Skeletal muscle cell (primary cell): Measurements from ENCODE around the gene ZNF318.
"Not testable (repeated sequence)": the region's sequence is repeated elsewhere in the genome, so short reads cannot be mapped to it uniquely, and the experiment has no call there.

Experiments used
- DNase-seq: peaks from one replicate; pipeline ENCODE4 v3.0.0-alpha.2; 2010; ENCODE audit warnings: low read depth
- H3K4me3 ChIP-seq: 2 replicates; pipeline ENCODE4 v1.5.1; 2011; ENCODE audit warnings: low read depth, mild to moderate bottlenecking, control low read depth, low read length, moderate library complexity

Gene ZNF318

DNA sequence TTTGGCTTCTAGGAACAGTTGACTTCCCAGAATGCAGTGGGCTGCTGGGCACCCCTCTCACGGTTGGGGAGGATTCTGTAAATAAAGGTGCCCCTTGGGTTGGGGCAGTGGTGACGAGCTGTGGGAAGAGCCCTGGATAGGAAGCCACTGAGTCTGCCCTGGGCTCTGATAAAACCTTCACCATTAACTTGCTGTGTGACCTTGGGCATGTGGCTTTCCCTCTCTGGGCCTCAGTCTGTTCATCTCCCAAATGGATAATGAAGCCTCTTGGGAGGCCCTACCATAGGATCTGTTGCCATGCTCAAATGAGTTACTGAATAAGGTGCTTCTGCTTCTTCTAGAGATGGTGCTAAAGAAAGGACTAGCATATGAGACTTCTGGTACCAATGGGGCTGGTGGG lies 64.6 kb downstream of the ZNF318 start:
- DNase-seq, result no peak
- H3K4me3 ChIP-seq, result no peak overlapping the region

- no peak overlapping the region for H3K4me3 ChIP-seq
- no peak for DNase-seq
These were observed 65.1 kb downstream of the ZNF318 start for GRCh38 chr6:43304361-43304760.

GRCh38 chr6:43303751-43304331 lies 65.6 kb downstream of the ZNF318 start:
- no peak overlapping the region for H3K4me3 ChIP-seq
- no peak for DNase-seq

- not testable (repeated sequence) for DNase-seq
These were observed 66.4 kb downstream of the ZNF318 start for GRCh38 chr6:43303006-43303405.

DNA sequence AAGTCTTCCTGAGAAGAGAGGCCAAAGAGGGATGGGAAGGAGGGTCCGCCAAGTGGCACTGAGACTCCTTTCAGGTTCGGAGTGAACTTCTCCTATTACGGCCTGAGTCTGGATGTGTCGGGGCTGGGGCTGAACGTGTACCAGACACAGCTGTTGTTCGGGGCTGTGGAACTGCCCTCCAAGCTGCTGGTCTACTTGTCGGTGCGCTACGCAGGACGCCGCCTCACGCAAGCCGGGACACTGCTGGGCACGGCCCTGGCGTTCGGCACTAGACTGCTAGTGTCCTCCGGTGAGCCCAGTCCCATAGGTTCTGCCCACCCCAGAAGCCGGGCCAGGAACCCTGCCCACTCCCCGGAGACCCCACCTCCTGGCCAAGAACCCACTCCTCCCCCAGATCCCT lies 67.3 kb downstream of the ZNF318 start:
- no peak for DNase-seq
- no peak overlapping the region for H3K4me3 ChIP-seq

More at GRCh38 chr6:43303006-43303405, 66.4 kb downstream of the ZNF318 start:
- H3K4me3 ChIP-seq, result not testable (repeated sequence)

GRCh38 chr6:43301081-43301870 lies 68.2 kb downstream of the ZNF318 start:
- DNase-seq, result no peak
- H3K4me3 ChIP-seq, result no peak overlapping the region

DNA sequence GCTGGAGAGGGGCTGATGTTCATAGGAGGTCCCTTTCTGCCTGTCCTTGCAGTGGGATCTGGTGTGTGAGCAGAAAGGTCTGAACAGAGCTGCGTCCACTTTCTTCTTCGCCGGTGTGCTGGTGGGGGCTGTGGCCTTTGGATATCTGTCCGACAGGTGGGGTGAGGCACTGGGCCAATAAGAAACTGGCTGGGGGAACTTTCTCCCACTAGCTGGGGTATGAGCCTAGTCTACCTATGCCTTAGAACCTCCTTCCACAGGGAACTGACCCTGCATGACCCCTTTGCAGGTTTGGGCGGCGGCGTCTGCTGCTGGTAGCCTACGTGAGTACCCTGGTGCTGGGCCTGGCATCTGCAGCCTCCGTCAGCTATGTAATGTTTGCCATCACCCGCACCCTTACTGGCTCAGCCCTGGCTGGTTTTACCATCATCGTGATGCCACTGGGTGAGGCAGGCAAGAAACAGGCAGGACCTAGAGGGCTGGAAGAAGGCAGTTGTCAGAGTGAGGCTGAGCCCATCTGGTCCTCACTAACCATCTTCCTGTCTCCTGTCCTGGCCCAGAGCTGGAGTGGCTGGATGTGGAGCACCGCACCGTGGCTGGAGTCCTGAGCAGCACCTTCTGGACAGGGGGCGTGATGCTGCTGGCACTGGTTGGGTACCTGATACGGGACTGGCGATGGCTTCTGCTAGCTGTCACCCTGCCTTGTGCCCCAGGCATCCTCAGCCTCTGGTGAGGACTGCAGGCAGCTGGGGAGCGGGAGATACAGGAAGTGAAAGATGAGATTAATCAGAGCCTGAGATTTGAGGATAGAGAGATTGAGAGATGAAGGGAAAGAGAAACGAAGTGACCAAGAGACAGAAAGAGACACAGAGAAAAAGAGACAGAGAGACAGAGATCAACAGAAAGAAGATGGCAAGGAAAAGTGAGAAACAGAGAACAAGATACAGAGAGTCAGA lies 69.8 kb downstream of the ZNF318 start:
- no peak for DNase-seq
- no peak overlapping the region for H3K4me3 ChIP-seq

- H3K4me3 ChIP-seq, result no peak overlapping the region
- DNase-seq, result no peak
These were observed 70.7 kb downstream of the ZNF318 start for GRCh38 chr6:43298565-43299337.

GRCh38 chr6:43297644-43298564 lies 71.5 kb downstream of the ZNF318 start, which contains the start of gene SLC22A7:
SLC22A7 (plus strand) TSS chr6:43298260; CDS start chr6:43298359, 99 bp downstream.
- no peak for DNase-seq
- H3K4me3 ChIP-seq, result no peak within 1 kb of the TSS

DNA sequence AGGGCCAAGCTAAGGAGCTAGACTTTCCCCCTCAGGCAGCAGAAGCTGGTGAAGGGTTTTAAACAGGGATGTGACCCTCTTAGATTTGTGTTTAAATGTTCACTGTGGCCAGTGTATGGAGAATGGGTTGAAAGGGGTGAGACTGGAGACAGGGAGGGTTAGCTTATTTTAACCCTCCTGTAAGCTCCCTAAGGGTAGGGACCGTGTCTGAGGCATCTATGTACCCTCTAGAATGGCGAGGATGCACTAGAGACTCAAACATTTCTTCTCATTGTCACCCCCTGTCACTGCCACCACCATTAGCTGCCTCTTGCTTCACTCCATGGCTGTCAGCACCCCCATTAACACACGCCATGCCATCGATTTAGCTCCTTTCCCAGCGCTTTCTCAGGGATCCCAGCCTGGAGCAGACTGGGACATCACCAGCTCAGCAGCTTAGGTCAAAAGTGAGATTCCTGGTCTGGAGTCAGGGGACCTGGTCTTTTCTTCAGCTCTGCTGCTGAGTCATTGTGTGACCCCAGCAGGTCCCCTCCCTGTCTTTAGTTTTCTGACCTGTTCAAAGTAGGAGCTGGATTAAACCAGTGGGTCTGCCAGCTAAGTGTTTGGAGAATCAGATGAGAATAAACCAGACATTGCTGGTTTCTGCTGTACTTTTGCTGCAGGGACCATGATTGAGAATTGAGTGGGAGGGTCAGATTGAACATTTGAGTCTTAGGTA lies 72.5 kb downstream of the ZNF318 start:
- no peak overlapping the region for H3K4me3 ChIP-seq
- DNase-seq, result no peak

DNA sequence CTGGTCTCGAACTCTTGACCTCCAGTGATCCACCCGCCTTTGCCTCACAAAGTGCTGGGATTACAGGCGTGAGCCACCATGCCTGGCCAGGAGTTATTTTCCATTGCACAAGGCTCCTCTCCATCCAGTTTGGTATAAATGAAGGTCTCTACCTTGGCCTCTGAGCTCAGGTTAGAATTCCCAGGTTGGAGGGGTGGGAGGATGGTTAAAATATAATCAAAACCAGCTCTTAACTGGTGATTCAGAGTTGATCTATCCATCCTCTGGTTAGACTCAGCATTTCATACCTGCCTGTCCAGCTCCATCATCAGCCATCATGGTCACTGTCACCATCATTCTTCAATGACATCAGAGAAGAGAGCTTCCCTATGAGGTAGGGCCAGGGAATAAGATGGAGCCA lies 74.0 kb downstream of the ZNF318 start:
- H3K4me3 ChIP-seq, result no peak overlapping the region
- no peak for DNase-seq

GRCh38 chr6:43294536-43294935 lies 74.9 kb downstream of the ZNF318 start:
- DNase-seq, result no peak
- H3K4me3 ChIP-seq, result no peak overlapping the region

DNA sequence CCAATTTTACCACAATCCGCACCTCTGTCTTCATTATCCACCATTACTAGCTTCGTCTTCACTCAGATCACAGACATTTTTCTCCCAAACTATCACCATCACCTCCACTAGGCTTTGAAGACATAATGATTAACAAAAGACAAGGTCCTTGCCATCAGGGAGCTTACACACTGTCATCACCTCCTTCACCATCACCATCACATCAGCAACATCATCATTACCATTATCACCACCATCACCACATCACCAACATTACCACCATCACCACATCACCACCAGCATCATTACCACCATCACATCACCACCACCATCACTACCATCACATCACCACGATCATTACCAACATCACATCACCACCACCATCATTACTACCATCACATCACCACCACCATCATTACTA lies 75.7 kb downstream of the ZNF318 start:
- no peak for DNase-seq
- H3K4me3 ChIP-seq, result no peak overlapping the region

DNA sequence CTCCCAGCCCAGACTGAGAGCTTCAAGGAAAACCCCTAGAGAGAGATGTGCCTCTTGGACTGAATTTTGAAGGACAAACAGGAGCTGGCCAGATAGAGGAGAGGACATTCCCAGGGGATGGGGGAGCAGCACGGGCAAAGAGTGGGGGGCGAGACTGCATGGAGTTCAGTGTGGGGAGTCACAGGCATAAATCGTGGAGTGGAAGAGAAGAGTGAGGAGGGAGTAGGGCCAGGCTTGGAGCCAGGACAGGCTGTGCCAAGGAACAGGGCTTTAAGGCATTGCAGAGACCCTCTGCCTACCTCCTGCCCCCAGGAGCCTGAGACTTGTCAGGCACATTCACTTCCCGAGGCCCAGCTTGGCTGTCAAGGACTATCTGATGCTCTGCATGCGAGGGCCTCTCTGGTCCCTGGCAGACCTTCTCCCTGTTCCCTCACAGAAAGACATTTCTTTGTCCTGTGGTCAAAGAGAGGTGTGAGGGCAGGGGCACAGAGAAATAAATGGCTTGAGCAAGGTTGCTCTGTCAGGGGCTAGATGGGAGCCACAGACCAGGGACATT lies 76.6 kb downstream of the ZNF318 start:
- no peak for DNase-seq
- no peak overlapping the region for H3K4me3 ChIP-seq

GRCh38 chr6:43292341-43292740 lies 77.1 kb downstream of the ZNF318 start:
- DNase-seq, result no peak
- no peak overlapping the region for H3K4me3 ChIP-seq

- no peak for DNase-seq
These were observed 77.7 kb downstream of the ZNF318 start for GRCh38 chr6:43291708-43292107.

GRCh38 chr6:43290905-43291355 lies 78.5 kb downstream of the ZNF318 start:
- no peak overlapping the region for H3K4me3 ChIP-seq

More at GRCh38 chr6:43291708-43292107, 77.7 kb downstream of the ZNF318 start:
- no peak overlapping the region for H3K4me3 ChIP-seq

More at GRCh38 chr6:43290905-43291355, 78.5 kb downstream of the ZNF318 start:
- DNase-seq, result no peak
